Stimulated activated naive CD8-positive, alpha-beta T cell treated with anti-CD3 and anti-CD28 coated beads, Interleukin-15, amount 100 ng/mL, for 72 hours (primary cell): ENCODE measurements around the gene HSDL2.

Experiments used
- ATAC-seq: fragments of 150-1000 bp; cut with Tn5 transposase; 2 replicates; pipeline ENCODE4 v1.10.0; 2021; ENCODE audit warnings: mild to moderate bottlenecking, moderate library complexity
- DNase-seq, 2 donors: peaks; one replicate each; pipeline ENCODE4 v3.0.0; 2021 to 2022
- H3K27ac Mint-ChIP-seq, 2 donors: one replicate each; pipeline ENCODE4 v1.8.0; 2022; ENCODE audit warnings: mild to moderate bottlenecking in 2 of 2, mixed read lengths in 2 of 2, moderate library complexity in 2 of 2
- H3K27me3 Mint-ChIP-seq: one replicate; pipeline ENCODE4 v1.8.0; 2022; ENCODE audit warnings: mixed read lengths
- H3K4me1 Mint-ChIP-seq: one replicate; pipeline ENCODE4 v1.8.0; 2022; ENCODE audit warnings: mild to moderate bottlenecking, mixed read lengths
- H3K4me3 Mint-ChIP-seq, 2 donors: one replicate each; pipeline ENCODE4 v1.8.0; 2022; ENCODE audit warnings: mild to moderate bottlenecking in 2 of 2, mixed read lengths in 2 of 2, moderate library complexity in 1 of 2
- H3K9me3 Mint-ChIP-seq, 2 donors: one replicate each; pipeline ENCODE4 v1.8.0; 2022; ENCODE audit warnings: mixed read lengths in 2 of 2

Gene HSDL2

DNA sequence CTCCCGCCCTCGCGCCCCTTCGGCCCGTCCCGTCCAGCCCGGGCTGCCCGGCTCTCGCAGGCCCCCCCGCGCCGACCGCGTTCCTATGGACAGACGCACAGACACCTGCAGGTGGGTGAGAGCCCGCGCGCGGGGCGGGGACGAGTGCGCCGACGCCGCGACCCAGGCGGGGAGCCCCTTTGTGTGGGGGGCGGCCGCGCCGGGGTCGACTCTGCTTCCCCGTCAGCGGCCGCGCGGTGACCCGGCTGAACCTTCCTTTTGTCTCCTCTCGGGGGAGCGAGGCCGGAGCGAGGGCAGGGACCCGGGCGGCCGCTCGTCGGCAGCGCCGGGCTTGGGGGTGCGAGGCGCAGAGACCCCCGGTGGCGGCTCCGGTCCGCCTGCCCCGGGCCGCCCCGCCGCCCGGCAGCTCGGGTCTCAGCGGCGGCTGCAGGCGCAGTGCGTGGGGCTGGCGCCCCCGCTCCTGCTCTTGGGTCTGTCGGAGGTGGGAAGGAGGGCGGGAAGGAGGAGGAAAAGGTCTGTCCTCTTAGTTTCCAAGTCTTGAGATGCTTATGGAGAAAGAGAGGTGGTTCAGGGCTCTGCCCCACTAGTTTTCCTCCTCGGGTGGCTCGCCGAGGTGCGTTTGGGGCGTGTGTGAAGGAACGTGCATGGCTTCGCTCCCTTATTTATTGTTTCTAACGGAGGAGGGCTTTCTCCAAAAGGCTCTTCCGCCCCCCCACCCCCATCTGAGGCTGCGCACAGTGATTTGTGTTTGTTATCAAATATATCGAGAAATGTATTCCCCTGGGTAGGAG lies 107.3 kb downstream of the HSDL2 start:
- no peaks in the 10 kb centered on the region for H3K27me3 Mint-ChIP-seq
- DNase-seq (peak; percentile 56 to 65), ATAC-seq (peak; percentile 55)
- peak overlapping the region in 1 of 2 donors; percentile 84 for H3K27ac Mint-ChIP-seq
- peaks cover 54% of the 10 kb centered on the region for H3K4me1 Mint-ChIP-seq
- H3K9me3 Mint-ChIP-seq = no peaks in the 10 kb centered on the region
- peak overlapping the region; percentile 90 to 93 for H3K4me3 Mint-ChIP-seq

DNA sequence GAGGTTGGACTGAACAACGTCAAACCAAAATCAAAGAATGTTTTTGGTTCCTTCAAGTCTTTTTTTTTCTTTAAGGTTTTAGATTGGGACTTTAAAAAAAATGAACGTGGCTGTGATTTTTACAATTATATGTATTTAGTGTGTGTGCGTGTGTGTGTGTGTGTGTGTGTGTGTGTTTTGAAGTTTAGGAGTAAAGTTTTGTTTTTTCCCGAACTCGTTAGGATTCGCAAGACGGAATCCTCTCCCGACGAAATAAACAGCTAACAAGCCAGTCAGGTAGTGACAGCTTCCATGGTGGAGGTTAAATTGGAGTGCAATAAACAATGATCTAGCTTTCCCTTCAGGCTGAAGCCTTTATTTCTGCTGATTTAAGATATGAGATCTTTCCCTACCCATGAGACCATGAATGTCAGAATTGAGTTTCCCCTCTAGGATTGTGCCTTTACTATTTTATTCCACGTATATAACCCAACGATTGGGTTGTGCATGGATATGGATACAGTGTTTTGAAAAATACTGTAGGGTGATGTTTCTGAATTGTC lies 108.0 kb downstream of the HSDL2 start:
- Mint-ChIP-seq H3K4me1 (peaks cover 55% of the 10 kb centered on the region), H3K4me3 (peak overlapping the region; percentile 90 to 93), H3K9me3 (peaks cover 0 to under 1% of the 10 kb centered on the region in 2 donors), H3K27me3 (no peaks in the 10 kb centered on the region), H3K27ac (peak overlapping the region in 1 of 2 donors; percentile 84)
- DNase-seq = no peak
- no peak for ATAC-seq

DNA sequence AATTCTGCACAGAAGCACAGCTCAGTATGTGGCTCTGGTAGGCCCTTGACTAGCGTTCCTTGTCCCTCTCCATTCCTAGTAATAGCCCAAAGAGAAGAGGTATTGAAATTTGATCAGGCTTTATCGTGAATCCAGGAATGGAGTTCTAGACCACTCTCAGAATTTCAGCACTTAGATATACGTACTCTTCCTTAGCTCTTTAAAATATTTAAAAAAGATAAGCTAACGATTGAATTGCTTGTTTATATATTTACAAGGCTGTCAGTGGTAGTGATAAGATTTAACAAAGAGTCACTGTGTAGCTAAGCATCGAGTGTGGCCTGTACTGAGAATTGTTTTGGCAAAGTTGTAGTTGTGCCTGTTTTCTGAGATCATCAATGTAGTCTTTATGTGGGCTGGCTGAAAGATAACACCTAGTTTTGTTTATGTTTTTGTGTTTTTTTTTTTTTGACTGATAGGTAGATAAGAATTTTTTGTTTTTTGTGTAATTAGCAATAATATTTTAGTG lies 109.2 kb downstream of the HSDL2 start:
- no peak for ATAC-seq
- Mint-ChIP-seq H3K4me1 (peaks cover 55% of the 10 kb centered on the region), H3K9me3 (peaks cover 9 to 13% of the 10 kb centered on the region in 2 donors), H3K27ac (peak overlapping the region in 1 of 2 donors; percentile 59), H3K4me3 (peak overlapping the region in 1 of 2 donors; percentile 12), H3K27me3 (no peaks in the 10 kb centered on the region)
- no peak for DNase-seq

DNA sequence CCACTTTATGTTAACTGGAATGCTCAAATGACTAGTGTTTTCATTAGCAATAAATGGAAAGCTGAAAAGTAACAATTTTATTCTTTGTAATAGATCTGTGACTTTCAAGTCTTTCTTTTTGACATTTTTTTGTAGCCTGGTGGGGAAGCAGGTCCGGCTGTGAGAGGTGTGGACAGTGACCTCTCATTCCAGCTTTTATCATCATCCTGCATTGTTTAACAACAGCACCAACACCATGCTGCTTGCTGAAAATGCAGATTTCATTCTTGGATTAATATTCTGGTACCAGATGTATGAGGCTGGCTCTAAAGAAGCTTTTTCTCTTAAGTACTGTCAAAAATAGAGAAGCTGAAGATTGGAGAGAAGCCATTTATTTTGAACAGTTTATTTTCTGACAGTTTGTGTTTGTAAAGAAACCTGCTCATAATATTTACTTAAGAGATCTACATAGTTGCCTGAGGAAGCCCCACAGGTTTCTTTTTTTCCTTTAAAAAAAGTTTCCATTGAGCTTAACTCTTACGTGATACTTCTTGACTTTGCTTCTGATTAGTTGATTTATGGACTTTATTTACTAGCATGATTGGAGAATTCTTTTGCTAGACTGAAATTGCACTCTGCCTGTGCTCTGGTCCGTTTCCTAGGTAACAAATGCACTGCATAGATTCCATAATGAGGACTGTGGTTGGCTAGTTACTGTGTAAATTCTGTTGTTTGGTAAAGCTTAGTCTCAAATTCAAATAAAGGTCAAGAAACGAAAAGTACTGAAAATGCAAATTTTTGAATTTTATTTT lies 110.2 kb downstream of the HSDL2 start:
- H3K4me1 Mint-ChIP-seq = peaks cover 56% of the 10 kb centered on the region
- DNase-seq = no peak
- no peak overlapping the region for H3K27ac Mint-ChIP-seq
- ATAC-seq = no peak
- H3K27me3 Mint-ChIP-seq = no peaks in the 10 kb centered on the region
- peaks cover 19 to 23% of the 10 kb centered on the region in 2 donors for H3K9me3 Mint-ChIP-seq
- no peak overlapping the region for H3K4me3 Mint-ChIP-seq

DNA sequence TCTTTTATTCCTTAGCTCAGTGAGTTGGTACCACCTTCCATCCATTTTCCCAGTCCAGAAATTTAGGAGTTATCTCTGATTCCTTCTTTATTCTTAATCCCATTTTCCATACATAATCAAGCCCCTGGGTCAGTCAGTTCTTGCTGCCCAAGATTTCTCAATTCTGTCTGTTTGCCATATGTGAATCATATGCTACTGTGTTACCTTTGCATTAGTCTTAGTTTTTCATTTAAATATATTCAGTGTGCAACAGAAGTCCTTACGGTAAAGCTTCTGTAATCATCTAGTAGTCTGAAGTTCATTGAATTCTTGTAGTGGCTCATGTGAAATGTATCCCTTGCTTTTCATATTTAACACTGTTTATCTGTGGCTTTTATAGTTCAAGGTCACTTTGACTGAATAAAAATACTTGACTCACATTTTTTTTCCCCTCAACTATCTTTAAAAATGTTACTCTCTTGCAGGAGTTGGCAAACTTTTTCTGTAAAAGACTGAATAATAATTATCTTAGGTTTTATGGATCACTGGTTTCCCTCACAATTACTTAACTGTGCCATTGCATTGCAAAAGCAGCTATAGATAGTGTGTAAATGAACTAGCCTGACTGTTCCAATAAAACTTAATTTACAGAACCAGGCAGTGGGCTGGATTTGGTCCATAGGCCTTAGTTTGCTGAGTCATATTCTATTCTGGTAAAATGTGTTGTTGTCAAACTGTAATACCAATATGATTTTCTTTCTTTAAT lies 113.7 kb downstream of the HSDL2 start:
- H3K4me3 Mint-ChIP-seq = no peak overlapping the region
- peaks cover 22 to 27% of the 10 kb centered on the region in 2 donors for H3K9me3 Mint-ChIP-seq
- H3K4me1 Mint-ChIP-seq = peaks cover 51% of the 10 kb centered on the region
- no peaks in the 10 kb centered on the region for H3K27me3 Mint-ChIP-seq
- ATAC-seq = no peak
- H3K27ac Mint-ChIP-seq = no peak overlapping the region
- no peak for DNase-seq

DNA sequence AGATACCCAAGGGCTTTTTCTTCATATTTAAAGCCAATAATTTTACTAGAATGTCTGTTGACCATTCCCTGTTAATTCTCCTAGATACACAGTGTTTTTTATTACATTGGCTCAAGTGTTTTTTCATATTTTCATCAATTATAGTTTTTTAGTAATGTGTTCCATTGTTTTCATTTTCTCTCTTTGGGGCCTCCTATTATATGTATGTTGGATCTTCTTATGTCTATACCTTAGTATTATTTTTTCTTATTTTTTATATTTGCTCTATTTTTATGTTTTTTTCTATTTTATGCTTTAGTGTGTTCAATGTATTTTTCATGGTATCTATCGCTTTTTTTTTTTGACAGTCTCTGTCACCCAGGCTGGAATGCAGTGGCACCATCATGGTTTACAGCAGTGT lies 114.2 kb downstream of the HSDL2 start:
- H3K4me1 Mint-ChIP-seq = peaks cover 45% of the 10 kb centered on the region
- peaks cover 22 to 27% of the 10 kb centered on the region in 2 donors for H3K9me3 Mint-ChIP-seq
- H3K27ac Mint-ChIP-seq = no peak overlapping the region
- ATAC-seq (no peak), DNase-seq (no peak)
- no peaks in the 10 kb centered on the region for H3K27me3 Mint-ChIP-seq
- no peak overlapping the region for H3K4me3 Mint-ChIP-seq

DNA sequence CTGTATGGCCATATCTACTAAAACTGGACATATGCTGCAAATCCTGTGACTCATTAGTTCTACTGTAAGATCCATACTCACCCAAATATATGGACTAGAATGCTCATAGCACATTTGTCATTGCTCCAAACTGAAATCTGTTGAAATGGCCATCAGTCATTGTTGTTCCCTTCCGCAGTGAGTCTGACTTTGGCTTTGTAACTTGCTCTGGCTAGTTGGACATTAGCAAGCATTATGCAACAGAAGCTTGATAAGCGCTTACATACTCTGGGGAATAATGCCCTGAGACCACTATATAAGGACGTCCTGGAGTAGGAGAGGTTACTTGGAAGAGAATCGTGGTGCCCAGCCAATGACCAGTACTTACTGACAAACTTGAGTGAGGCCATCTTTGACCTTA lies 115.7 kb downstream of the HSDL2 start:
- Mint-ChIP-seq H3K4me3 (no peak overlapping the region), H3K9me3 (peaks cover 22 to 27% of the 10 kb centered on the region in 2 donors), H3K27me3 (no peaks in the 10 kb centered on the region), H3K4me1 (peaks cover 35% of the 10 kb centered on the region), H3K27ac (no peak overlapping the region)
- no peak for DNase-seq
- no peak for ATAC-seq

DNA sequence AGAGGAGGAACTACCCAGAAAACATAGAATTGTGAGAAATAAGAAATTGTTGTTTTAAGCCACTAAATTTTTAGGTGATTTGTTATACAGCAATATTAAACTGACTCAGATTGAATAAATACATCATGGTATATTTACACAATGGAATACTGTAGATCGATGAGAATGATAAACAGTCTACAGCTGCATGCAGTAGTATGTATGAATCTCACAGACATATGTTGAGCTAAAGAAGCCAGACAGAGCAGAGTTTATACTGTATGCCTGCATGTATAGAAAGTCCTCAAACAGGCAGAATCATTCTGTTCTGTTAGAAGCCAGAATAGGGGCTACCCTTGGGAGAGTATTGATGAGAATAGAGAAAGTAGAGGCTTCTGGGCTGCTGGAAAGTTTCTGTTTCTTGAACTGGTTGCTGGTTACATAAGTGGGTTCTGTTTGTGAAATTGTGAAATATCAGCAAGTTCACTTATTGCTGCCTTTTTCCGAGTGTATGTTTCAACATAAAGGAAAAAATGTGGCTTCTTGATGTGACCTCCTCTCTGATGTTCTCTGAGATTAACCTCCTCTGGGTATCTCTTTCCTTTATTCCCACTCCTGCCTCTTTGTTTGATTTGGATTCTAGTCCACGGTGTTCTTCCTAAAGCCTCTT lies 116.3 kb downstream of the HSDL2 start:
- peaks cover 35% of the 10 kb centered on the region for H3K4me1 Mint-ChIP-seq
- peaks cover 22 to 27% of the 10 kb centered on the region in 2 donors for H3K9me3 Mint-ChIP-seq
- H3K27me3 Mint-ChIP-seq = no peaks in the 10 kb centered on the region
- ATAC-seq = no peak
- no peak overlapping the region for H3K4me3 Mint-ChIP-seq
- no peak for DNase-seq
- no peak overlapping the region for H3K27ac Mint-ChIP-seq

DNA sequence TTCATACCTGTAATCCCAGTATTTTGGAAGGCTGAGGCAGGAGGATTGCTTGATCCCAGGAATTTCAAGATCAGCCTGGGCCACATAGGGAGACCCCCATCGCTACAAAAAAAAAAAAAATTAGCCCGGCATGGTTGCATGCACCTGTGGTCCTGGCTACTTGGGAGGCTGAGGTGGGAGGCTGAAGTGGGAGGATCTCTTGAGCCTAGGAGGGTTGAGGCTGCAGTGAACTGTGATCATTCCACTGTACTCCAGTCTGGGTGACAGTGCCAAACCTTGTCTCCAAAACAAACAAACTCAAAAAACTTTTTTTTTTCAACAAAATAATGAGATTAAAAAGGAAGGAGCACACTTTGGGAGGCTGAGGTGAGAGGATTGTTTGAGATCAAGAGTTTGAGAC lies 120.9 kb downstream of the HSDL2 start:
- Mint-ChIP-seq H3K9me3 (no peaks in the 10 kb centered on the region), H3K27me3 (no peaks in the 10 kb centered on the region), H3K27ac (no peak overlapping the region), H3K4me1 (peaks cover 17% of the 10 kb centered on the region), H3K4me3 (no peak overlapping the region)
- DNase-seq (no peak), ATAC-seq (no peak)

DNA sequence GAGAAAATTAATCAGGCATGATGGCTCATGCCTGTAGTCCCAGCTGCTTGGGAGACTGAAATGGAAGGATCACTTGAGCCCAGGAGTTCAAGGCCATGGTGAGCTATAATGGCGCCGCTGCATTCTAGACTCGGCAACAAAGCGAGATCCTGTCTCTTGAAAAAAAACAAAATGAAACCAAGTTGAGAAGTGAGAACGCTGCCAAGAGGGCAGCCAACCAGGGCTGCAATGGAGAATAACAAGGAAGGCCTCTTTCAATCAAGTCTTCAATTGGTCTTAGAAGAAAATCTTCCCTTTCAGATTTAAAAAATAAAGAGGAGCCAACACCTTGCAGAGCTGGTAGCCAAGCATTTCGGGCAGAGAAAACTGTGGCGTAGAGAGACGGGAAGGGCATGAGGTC lies 121.4 kb downstream of the HSDL2 start:
- H3K4me3 Mint-ChIP-seq = no peak overlapping the region
- no peaks in the 10 kb centered on the region for H3K9me3 Mint-ChIP-seq
- ATAC-seq (no peak), DNase-seq (no peak)
- H3K4me1 Mint-ChIP-seq = peaks cover 13% of the 10 kb centered on the region
- H3K27me3 Mint-ChIP-seq = no peaks in the 10 kb centered on the region
- H3K27ac Mint-ChIP-seq = no peak overlapping the region

DNA sequence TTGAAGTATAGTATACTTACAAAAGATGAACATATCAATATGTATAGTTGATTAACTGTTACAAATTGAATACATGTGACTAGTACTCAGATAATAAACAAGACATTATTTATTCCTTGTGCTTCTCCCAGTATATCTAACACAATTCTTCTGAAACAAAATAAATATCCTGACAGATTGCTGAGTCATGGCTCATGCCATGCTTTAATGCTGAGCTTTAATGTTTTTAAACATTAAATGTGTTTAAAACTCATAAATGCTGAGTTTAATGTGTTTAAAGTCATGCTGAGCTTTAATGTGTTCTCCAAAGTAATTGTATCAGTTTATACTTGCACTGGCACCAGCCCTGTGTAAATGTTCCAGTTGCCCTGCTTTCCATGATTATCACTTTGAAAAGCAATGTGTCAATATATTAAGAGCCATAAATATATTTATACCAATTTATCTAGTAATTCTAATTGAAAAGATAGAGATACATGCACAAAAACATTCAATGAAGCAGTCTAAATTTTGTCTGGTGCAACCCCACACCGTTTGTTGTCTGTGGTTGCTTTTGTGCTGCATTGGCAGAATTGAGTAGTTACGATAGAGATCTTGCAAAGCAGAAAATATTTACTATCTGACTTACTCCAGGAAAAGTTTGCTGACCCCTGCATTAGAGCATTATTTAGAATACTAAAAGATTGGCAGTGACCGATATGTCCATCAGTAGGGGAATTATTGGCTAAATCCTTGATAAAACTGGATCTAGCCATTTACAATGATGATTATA lies 122.5 kb downstream of the HSDL2 start:
- H3K9me3 Mint-ChIP-seq = no peaks in the 10 kb centered on the region
- H3K27me3 Mint-ChIP-seq = no peaks in the 10 kb centered on the region
- ATAC-seq = no peak

DNA sequence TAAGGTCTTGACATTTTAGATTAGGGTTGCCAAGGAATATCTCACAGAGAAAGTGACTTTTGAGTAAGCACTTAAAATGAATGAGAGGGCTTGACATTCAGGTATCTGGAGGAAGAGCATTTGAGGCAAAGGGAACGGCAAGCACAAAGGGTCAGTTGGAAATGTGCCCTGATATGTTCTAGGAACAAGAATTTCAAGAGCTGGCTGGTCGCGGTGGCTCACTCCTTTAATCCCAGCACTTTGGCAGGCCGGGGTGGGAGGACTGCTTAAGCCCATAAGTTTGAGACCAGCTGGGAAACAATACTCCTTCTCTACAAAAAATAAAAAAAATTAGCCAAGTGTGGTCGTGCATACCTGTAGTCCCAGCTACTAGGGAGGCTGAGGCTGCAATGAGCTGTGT lies 123.3 kb downstream of the HSDL2 start:
- no peak for DNase-seq
- Mint-ChIP-seq H3K4me3 (no peak overlapping the region), H3K4me1 (peaks cover 5% of the 10 kb centered on the region), H3K27ac (no peak overlapping the region), H3K27me3 (no peaks in the 10 kb centered on the region), H3K9me3 (no peaks in the 10 kb centered on the region)
- no peak for ATAC-seq

More for the DNA sequence above, 122.5 kb downstream of the HSDL2 start:
- no peak overlapping the region for H3K4me3 Mint-ChIP-seq
- no peak for DNase-seq
- peaks cover 5% of the 10 kb centered on the region for H3K4me1 Mint-ChIP-seq
- H3K27ac Mint-ChIP-seq = peak overlapping the region in 1 of 2 donors; percentile 76

DNA sequence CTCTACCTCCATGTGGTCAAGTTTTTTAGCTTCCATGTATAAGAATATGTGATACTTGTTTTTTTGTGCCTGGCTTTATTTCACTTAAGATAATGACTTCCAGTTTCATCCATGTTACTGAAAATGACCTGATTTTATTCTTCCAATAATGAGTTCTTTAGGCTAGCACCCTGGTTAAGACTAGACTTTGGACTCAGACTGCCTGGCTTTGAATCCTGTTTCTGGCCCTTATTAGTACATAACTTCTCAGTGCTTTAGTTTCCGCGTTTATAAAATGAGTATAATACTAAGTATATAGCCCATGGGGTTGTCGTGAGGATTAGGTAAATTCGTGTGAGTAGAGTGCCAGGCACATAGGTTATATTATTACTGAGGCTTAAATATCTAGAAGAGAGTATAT lies 125.2 kb downstream of the HSDL2 start:
- ATAC-seq (no peak), DNase-seq (no peak)
- Mint-ChIP-seq H3K27ac (no peak overlapping the region), H3K27me3 (no peaks in the 10 kb centered on the region), H3K9me3 (no peaks in the 10 kb centered on the region), H3K4me3 (no peak overlapping the region), H3K4me1 (peaks cover 5% of the 10 kb centered on the region)

DNA sequence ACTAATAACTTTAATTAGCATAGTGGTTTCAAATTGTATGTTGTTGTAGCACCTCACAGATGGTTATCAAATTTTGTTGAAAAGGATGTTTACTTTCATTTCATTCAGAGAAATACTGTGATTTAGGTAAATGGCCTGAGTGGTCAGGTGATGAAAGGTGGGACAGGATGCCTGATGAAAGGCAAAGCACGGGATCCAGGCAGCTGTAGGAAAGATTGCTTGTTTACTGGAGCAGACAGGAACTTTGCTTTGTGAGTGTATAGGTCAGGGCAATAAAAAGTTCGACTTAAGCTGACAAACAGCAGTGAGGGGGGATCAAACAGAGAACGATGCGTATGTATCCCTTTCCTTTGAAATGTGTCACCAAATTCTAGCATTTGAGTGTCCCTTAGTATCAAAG lies 125.7 kb downstream of the HSDL2 start:
- no peak for ATAC-seq
- no peaks in the 10 kb centered on the region for H3K27me3 Mint-ChIP-seq

More for the DNA sequence above, 125.7 kb downstream of the HSDL2 start:
- Mint-ChIP-seq H3K4me3 (no peak overlapping the region), H3K9me3 (no peaks in the 10 kb centered on the region), H3K4me1 (peaks cover 5% of the 10 kb centered on the region), H3K27ac (no peak overlapping the region)
- no peak for DNase-seq
